Measurements from ENCODE around the gene TEX35.

DNA sequence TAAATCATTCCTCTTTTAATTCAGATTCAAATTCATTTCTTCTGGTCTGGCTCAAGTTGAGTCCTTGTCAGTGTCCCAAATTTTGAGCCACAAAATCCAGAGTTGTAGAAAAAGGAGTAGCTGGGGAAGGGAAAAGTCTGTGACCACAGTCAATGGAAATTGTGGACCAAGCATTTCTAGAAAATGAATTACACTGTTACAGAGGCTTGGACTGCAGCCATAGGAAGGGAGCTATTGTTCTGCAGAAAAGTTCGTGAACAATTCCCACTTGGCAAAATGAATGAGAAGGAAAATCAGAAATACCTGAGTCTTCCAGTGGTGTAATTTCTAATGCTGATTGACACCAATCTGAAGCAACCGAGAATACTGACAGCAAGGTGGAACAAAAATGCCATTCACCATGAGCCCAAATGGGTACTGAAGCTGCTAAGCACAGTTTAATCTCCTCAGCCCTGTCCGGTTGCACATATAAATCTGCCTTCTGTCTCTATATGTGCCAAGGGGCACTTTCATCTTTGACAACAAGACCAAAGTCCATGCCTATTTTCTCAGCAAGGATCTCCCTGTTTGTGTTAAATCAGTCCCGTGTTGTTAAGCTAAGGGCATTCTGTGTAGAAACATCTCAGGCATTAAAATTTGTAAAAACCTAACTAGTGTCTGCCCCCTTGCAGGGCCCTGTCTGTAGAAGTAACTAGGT, 51.3 kb downstream of the TEX35 start:
- TF ChIP-seq, protein P1, sequence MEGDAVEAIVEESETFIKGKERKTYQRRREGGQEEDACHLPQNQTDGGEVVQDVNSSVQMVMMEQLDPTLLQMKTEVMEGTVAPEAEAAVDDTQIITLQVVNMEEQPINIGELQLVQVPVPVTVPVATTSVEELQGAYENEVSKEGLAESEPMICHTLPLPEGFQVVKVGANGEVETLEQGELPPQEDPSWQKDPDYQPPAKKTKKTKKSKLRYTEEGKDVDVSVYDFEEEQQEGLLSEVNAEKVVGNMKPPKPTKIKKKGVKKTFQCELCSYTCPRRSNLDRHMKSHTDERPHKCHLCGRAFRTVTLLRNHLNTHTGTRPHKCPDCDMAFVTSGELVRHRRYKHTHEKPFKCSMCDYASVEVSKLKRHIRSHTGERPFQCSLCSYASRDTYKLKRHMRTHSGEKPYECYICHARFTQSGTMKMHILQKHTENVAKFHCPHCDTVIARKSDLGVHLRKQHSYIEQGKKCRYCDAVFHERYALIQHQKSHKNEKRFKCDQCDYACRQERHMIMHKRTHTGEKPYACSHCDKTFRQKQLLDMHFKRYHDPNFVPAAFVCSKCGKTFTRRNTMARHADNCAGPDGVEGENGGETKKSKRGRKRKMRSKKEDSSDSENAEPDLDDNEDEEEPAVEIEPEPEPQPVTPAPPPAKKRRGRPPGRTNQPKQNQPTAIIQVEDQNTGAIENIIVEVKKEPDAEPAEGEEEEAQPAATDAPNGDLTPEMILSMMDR (IDR thresholded peaks at IDR 0.05), result no peak
- no peak for TF ChIP-seq POLR2A (IDR thresholded peaks at IDR 0.05)

Data from ovary (tissue), 3 donors.